Measurements from ENCODE around the gene HTRA3. TPM values are rescaled to one million over a fixed set of nuclear protein-coding genes. Genes with fewer than 3 reads are reported as not detected.
"Not testable (repeated sequence)": the region's sequence is repeated elsewhere in the genome, so short reads cannot be mapped to it uniquely, and the experiment has no call there.

HTRA3 gene
- total and polyA plus RNA-seq, 2 experiments from 2014 or later, result 1.3 to 3.6 TPM

DNA sequence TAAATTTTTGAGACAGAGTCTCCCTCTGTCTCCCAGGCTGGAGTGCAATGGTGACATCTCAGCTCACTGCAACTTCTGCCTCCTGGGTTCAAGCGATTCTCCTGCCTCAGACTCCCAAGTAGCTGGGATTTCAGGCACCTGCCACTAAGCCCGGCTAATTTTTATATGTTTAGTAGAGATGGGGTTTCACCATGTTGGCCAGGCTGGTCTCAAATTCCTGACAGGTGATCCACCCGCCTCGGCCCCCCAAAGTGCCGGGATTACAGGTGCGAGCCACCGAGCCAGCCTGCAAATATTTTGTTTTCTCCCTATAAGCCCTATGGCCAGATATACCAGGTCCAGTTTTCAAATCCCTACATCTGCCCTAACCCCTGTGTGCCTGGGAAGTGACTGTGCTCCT lies 71.7 kb downstream of the HTRA3 start:
- H3K27ac ChIP-seq (ENCODE audit: low read depth); H2AFZ ChIP-seq; ATAC-seq; H3K79me2 ChIP-seq (replicated peaks; ENCODE audit: insufficient read depth); H3K4me3 ChIP-seq; H4K20me1 ChIP-seq (replicated peaks; ENCODE audit: insufficient read depth); H3K27ac Mint-ChIP-seq; H3K9me3 Mint-ChIP-seq; H3K36me3 ChIP-seq (ENCODE audit: insufficient read depth); DNase-seq (ENCODE audit: low spot score); H3K36me3 Mint-ChIP-seq (ENCODE audit: low read depth); H3K4me1 Mint-ChIP-seq; H3K4me1 ChIP-seq (ENCODE audit: insufficient read depth); H3K4me2 ChIP-seq; H3K27me3 ChIP-seq (ENCODE audit: insufficient read depth); H3K9me2 ChIP-seq (ENCODE audit: insufficient read depth); H3K4me3 Mint-ChIP-seq; H3F3A ChIP-seq (replicated peaks; ENCODE audit: low read depth): not testable (repeated sequence)
- H3K27me3 Mint-ChIP-seq (ENCODE audit: insufficient read depth, low read depth, poor library complexity), result peaks cover 11% of the 10 kb centered on the region

DNA sequence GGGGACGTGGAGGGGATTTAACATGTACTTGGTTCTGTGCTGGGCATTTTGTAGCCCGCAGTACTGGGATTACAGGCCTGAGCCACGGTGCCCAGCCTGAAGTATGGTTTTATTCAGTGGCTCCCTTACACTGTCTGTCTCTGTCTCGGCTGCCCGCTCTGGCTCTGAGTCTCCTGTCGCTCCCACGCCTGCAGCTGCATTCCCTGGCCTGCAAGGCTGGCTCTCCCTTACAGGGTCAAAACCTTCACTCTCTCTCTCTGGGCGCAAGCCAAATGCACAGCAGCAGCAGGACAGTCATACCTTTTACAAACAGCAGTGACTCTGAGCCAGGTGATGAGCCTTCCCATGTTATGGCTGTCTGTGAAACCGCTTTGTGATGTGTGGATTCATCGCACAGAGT lies 72.1 kb downstream of the HTRA3 start:
- H3F3A ChIP-seq (replicated peaks; ENCODE audit: low read depth), result 0 out of 2 replicates have a peak, but pooled peaks cover 3% of the 10 kb centered on the region
- ATAC-seq (no peak), DNase-seq (ENCODE audit: low spot score) (no peak)
- H3K36me3 ChIP-seq (ENCODE audit: insufficient read depth), result no peaks in the 10 kb centered on the region
- Mint-ChIP-seq H3K27me3 (ENCODE audit: insufficient read depth, low read depth, poor library complexity) (peaks cover 11% of the 10 kb centered on the region), H3K9me3 (peaks cover 3% of the 10 kb centered on the region; the same call in 1 of the 3 replicates), H3K27ac (no peak overlapping the region), H3K4me3 (no peak overlapping the region), H3K36me3 (ENCODE audit: low read depth) (no peaks in the 10 kb centered on the region), H3K4me1 (peaks cover 6% of the 10 kb centered on the region)
- no peak for TF ChIP-seq JUNB (IDR thresholded peaks at IDR 0.05; ENCODE audit: unreplicated experiment)
- TF ChIP-seq, protein P1, sequence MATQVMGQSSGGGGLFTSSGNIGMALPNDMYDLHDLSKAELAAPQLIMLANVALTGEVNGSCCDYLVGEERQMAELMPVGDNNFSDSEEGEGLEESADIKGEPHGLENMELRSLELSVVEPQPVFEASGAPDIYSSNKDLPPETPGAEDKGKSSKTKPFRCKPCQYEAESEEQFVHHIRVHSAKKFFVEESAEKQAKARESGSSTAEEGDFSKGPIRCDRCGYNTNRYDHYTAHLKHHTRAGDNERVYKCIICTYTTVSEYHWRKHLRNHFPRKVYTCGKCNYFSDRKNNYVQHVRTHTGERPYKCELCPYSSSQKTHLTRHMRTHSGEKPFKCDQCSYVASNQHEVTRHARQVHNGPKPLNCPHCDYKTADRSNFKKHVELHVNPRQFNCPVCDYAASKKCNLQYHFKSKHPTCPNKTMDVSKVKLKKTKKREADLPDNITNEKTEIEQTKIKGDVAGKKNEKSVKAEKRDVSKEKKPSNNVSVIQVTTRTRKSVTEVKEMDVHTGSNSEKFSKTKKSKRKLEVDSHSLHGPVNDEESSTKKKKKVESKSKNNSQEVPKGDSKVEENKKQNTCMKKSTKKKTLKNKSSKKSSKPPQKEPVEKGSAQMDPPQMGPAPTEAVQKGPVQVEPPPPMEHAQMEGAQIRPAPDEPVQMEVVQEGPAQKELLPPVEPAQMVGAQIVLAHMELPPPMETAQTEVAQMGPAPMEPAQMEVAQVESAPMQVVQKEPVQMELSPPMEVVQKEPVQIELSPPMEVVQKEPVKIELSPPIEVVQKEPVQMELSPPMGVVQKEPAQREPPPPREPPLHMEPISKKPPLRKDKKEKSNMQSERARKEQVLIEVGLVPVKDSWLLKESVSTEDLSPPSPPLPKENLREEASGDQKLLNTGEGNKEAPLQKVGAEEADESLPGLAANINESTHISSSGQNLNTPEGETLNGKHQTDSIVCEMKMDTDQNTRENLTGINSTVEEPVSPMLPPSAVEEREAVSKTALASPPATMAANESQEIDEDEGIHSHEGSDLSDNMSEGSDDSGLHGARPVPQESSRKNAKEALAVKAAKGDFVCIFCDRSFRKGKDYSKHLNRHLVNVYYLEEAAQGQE (IDR thresholded peaks at IDR 0.05; ENCODE audit: unreplicated experiment), result no peak
- TF ChIP-seq NANOG (IDR thresholded peaks at IDR 0.05; ENCODE audit: borderline replicate concordance), result no peak
- TF ChIP-seq ETS1 (IDR thresholded peaks at IDR 0.05), result no peak
- no peak for TF ChIP-seq STAT1 (IDR thresholded peaks at IDR 0.05; ENCODE audit: unreplicated experiment)
- TF ChIP-seq EZH2phosphoT487 (IDR thresholded peaks at IDR 0.05; ENCODE audit: unreplicated experiment), result no peak
- no peak for TF ChIP-seq CREB1 (CRISPR knock-in tag; IDR thresholded peaks at IDR 0.05; ENCODE audit: low read depth)
- TF ChIP-seq POLR2AphosphoS5 (IDR thresholded peaks at IDR 0.05; ENCODE audit: low read depth), result no peak
- no peak for TF ChIP-seq ZNF462 (CRISPR knock-in tag; IDR thresholded peaks at IDR 0.05)
- TF ChIP-seq ZNF114 (CRISPR knock-in tag; IDR thresholded peaks at IDR 0.05), result no peak
- no peak overlapping the region for H3K4me2 ChIP-seq
- no peaks in the 10 kb centered on the region for H3K27me3 ChIP-seq (ENCODE audit: insufficient read depth)
- H3K79me2 ChIP-seq (replicated peaks; ENCODE audit: insufficient read depth), result no peaks in the 10 kb centered on the region
- no peaks in the 10 kb centered on the region; the same call in 1 of the 2 replicates for H3K4me1 ChIP-seq (ENCODE audit: insufficient read depth)
- no peaks in the 10 kb centered on the region for H3K9me2 ChIP-seq (ENCODE audit: insufficient read depth)
- no peak overlapping the region for H3K27ac ChIP-seq (ENCODE audit: low read depth)
- no peaks in the 10 kb centered on the region for H4K20me1 ChIP-seq (replicated peaks; ENCODE audit: insufficient read depth)
- H2AFZ ChIP-seq, result no peak overlapping the region
- H3K4me3 ChIP-seq, result no peak overlapping the region
